GM13976 (cell line): Measurements from ENCODE around the gene DIAPH2.

Experiments
- DNase-seq: peaks from one replicate; pipeline ENCODE4 v3.0.0; 2012; ENCODE audit warnings: low spot score
- CTCF ChIP-seq: IDR thresholded peaks from 2 replicates; pipeline ENCODE4 v1.5.1; 2012; ENCODE audit warnings: borderline replicate concordance, mild to moderate bottlenecking; ENCODE audit not compliant: insufficient read depth; ENCODE audit errors: extremely low read depth, missing control alignments, control extremely low read depth
- in situ Hi-C: fragments of 300-500 bp; cut with MboI; formaldehyde crosslinking; loops from one replicate; pipeline ENCODE4 v1.12.0; 2022; ENCODE audit warnings: low sequenced_read_pairs, mixed read lengths, inconsistent platforms; ENCODE audit not compliant: unreplicated experiment

The DIAPH2 gene

GRCh38 chrX:97167333-97167732 is 482.7 kb downstream of the DIAPH2 start:
- in situ Hi-C loops = no loop called here
- TF ChIP-seq CTCF = no peak
- no peak for DNase-seq

- in situ Hi-C loops = no loop called here
- no peak for DNase-seq
- no peak for TF ChIP-seq CTCF
Observed at GRCh38 chrX:97168646-97169045, 484.0 kb downstream of the DIAPH2 start.

- no peak for DNase-seq
- TF ChIP-seq CTCF = no peak
- in situ Hi-C loops = no loop called here
Observed at GRCh38 chrX:97175147-97175546, 490.5 kb downstream of the DIAPH2 start.

GRCh38 chrX:97189668-97190067 is 505.0 kb downstream of the DIAPH2 start:
- no peak for TF ChIP-seq CTCF
- in situ Hi-C loops = no loop called here
- no peak for DNase-seq

- in situ Hi-C loops = no loop called here
- TF ChIP-seq CTCF = no peak
- no peak for DNase-seq
Observed at GRCh38 chrX:97199501-97199900, 514.9 kb downstream of the DIAPH2 start.

- no peak for DNase-seq
- in situ Hi-C loops = no loop called here
- TF ChIP-seq CTCF = no peak
Observed at GRCh38 chrX:97200454-97200853, 515.8 kb downstream of the DIAPH2 start.

- no peak for DNase-seq
- no peak for TF ChIP-seq CTCF
- in situ Hi-C loops = no loop called here
Observed at GRCh38 chrX:97210501-97210900, 525.9 kb downstream of the DIAPH2 start.
